NB4 (cell line): ENCODE measurements around the gene DDX41.
A peak's percentile ranks its signal among the peaks of the same experiment; 100 is the strongest.

ENCODE experiments used
- DNase-seq: peaks from one replicate; pipeline ENCODE4 v3.0.0; 2010; ENCODE audit warnings: low read depth
- H3K4me3 ChIP-seq: one replicate; pipeline ENCODE4 v1.5.1; 2011; ENCODE audit warnings: mild to moderate bottlenecking, low read depth, low read length, moderate library complexity
- MYC ChIP-seq: IDR thresholded peaks from 2 replicates; pipeline ENCODE4 v1.6.1; 2011; ENCODE audit warnings: low read depth, low read length
- POLR2A ChIP-seq: IDR thresholded peaks from 2 replicates; pipeline ENCODE4 v1.6.1; 2011; ENCODE audit warnings: mild to moderate bottlenecking; ENCODE audit not compliant: insufficient read length; ENCODE audit errors: extremely low read depth
- TF ChIP-seq, protein P1 (sequence below): IDR thresholded peaks from one replicate; pipeline ENCODE4 v1.5.1; 2012; ENCODE audit warnings: low read depth, low read length
- TF ChIP-seq, protein P2 (sequence below): IDR thresholded peaks from 2 replicates; pipeline ENCODE4 v1.6.1; 2011; ENCODE audit warnings: low read depth, low read length

DDX41 gene

DNA sequence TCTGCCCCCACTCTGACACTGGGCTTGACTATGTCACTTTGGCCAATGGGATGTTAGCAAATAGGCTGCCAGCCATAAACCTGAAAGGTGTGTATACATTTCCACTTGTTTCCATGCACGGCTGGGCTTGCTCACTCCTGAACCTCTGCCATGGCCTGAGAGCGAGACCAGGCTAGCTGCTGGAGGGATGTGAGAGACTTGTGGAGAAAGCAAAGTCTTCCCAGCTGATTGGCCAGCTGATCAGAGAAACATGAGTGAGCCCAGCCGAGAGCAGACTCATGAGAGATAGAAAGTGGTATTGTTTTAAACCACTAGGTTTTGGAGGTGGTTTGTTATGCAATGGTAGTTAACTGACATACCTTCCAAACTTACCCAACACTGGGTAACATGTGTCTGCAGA, 23.7 kb upstream of the DDX41 start:
- DNase-seq, result peak; percentile 55
- no peak overlapping the region for H3K4me3 ChIP-seq
- TF ChIP-seq, protein P1, sequence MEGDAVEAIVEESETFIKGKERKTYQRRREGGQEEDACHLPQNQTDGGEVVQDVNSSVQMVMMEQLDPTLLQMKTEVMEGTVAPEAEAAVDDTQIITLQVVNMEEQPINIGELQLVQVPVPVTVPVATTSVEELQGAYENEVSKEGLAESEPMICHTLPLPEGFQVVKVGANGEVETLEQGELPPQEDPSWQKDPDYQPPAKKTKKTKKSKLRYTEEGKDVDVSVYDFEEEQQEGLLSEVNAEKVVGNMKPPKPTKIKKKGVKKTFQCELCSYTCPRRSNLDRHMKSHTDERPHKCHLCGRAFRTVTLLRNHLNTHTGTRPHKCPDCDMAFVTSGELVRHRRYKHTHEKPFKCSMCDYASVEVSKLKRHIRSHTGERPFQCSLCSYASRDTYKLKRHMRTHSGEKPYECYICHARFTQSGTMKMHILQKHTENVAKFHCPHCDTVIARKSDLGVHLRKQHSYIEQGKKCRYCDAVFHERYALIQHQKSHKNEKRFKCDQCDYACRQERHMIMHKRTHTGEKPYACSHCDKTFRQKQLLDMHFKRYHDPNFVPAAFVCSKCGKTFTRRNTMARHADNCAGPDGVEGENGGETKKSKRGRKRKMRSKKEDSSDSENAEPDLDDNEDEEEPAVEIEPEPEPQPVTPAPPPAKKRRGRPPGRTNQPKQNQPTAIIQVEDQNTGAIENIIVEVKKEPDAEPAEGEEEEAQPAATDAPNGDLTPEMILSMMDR, result no peak
- TF ChIP-seq MYC, result no peak
- no peak for TF ChIP-seq POLR2A
- TF ChIP-seq, protein P2, sequence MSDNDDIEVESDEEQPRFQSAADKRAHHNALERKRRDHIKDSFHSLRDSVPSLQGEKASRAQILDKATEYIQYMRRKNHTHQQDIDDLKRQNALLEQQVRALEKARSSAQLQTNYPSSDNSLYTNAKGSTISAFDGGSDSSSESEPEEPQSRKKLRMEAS, result no peak

DNA sequence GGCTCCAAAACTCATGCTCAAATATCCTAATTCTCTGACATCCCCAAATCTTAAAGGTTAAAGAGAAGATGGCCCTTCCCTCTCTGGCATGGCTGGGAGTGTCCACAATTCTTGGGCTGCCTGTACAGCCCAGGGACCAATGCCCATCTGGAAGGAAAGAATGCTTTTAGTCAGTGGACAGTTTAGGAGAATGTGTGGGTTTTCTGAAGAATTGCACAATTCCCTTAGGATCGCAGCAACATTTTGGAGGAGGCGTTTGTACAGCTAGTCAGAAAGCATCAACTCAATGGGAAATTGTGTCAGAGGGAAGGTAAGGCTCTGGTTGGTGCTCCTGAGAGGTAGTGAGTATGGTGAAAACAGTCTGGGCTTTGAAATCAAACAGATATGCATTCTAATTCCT, 22.6 kb upstream of the DDX41 start:
- DNase-seq, result no peak
- TF ChIP-seq POLR2A (no peak), MYC (no peak)
- TF ChIP-seq, protein P1, result no peak
- TF ChIP-seq, protein P2, result no peak
- H3K4me3 ChIP-seq, result no peak overlapping the region

DNA sequence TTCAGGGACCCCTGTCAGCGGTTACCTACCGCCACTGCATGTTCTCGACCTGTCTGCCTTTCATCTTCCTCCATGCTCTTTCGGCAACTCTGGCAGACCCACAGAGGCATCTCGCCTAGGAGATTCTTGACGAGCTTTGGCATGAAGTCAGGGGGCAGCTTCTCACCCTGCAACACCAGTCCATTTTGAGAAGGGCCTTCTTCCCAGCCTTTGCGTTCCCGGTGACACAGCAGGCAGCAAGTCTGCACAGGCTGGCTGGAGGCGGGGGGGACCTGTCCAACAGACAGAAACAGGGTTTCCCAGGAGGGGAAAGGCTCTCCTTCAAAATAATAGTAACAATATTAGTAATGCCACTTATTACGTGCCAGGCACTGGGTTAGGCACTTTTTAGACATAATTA, 22.1 kb upstream of the DDX41 start:
- TF ChIP-seq, protein P1, result no peak
- TF ChIP-seq POLR2A (no peak), MYC (no peak)
- TF ChIP-seq, protein P2, result no peak

DNA sequence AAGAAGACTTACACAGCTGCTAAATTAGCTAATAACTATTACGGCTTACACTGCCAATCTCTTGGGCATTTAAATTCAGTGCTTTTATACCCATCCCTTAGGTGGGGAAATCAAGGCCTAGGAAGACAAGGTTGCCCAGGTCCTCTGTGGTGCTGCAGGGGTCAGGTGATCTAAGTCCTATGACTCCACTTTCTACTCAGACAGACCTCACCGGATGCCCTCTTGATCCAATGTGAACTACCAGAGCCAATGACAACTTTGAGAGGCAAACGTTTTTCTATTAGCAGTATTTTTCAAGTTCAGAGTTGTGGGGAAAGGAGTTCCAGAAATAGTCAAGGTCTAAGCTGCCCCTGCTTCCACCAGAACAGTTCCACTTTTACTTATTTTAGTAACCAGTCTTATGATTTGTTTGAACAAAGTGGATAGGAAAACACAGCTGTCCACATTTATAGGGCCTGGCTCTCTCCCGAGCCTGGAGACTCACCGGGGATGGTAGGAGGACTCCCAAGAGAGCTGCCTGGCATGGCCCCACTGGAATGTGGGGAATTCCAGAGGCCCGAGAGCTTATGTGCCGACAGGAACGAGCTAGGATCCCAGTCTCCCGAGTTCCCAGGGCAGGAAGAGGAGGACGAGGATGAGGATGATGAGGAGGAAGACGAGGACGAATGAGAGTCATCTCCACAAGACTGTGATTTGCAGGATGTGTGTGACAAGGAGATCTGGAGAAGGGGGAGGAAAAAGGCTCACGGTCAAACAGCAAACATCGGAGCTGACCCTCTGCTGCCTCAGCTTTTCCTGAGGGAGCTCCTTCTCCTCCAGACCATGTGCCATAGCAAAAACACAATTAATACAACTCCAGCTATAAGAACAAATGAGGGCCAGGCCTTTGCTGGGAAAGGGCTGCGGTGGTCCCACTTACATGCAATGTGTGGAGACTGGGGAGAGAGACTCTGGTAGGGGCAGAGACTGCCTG, 20.9 kb upstream of the DDX41 start:
- DNase-seq, result no peak
- no peak overlapping the region for H3K4me3 ChIP-seq
- TF ChIP-seq POLR2A (no peak), MYC (no peak)
- TF ChIP-seq, protein P1, result no peak
- TF ChIP-seq, protein P2, result no peak

More for the DNA sequence above, 22.1 kb upstream of the DDX41 start:
- no peak for DNase-seq
- H3K4me3 ChIP-seq, result no peak overlapping the region

DNA sequence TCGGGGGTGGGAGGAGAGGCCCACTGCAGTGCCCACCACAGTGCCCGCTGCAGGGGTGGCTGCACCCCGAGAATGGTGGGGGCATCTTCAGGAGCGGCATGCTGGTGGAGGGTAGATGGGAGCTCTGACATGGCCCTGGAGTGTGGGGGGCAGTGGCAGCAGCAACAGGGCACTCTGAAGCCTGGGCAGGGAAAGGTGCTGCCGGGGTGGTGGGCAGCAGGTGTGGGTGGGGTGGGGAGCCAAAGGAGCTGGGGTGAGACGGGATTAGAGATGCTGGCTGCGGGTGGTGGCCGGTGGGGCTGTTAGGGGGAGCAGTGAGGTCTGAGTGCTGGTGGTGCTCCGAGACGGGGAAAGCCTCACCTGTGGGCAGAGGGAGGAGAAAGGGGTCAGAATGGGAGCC, 19.6 kb upstream of the DDX41 start:
- TF ChIP-seq POLR2A (no peak), MYC (no peak)
- TF ChIP-seq, protein P2, result no peak
- TF ChIP-seq, protein P1, result no peak
- DNase-seq, result no peak

More for the DNA sequence above, 19.6 kb upstream of the DDX41 start:
- no peak overlapping the region for H3K4me3 ChIP-seq
